ENCODE data around the gene RYK.

RYK gene

GRCh38 chr3:134250717-134251220 lies at the start of gene RYK:
Gene RYK, minus strand, starts transcription at chr3:134250859. Its CDS starts 205 bp downstream, at chr3:134250654.
- H3K27me3 ChIP-seq (ENCODE audit: insufficient read depth, low read length, poor library complexity), result no peaks in the 10 kb centered on the region
- TF ChIP-seq CTCF (IDR thresholded peaks at IDR 0.05; ENCODE audit: borderline replicate concordance, extremely low read depth, low read length, poor library complexity, severe bottlenecking) (no peak), EZH2 (IDR thresholded peaks at IDR 0.05; ENCODE audit: borderline replicate concordance, low read depth, low read length, severe bottlenecking) (no peak)

GRCh38 chr3:134299888-134300206 lies 49.2 kb upstream of the RYK start:
- no peak overlapping the region for H3K9ac ChIP-seq (ENCODE audit: low read depth, low read length)
- DNase-seq, result no peak
- no peak for ATAC-seq (ENCODE audit: insufficient read depth, low read depth)
- no peaks in the 10 kb centered on the region for H3K27me3 ChIP-seq (ENCODE audit: insufficient read depth, low read length, poor library complexity)
- H3K9me3 ChIP-seq (ENCODE audit: insufficient read depth, low read length, severe bottlenecking), result no peaks in the 10 kb centered on the region
- H3K79me2 ChIP-seq (ENCODE audit: insufficient read depth, low read length), result no peaks in the 10 kb centered on the region
- no peak overlapping the region for H3K4me3 ChIP-seq (ENCODE audit: low read depth in 1 of 2, low read length in 2 of 2)
- no peaks in the 10 kb centered on the region; the same call in 1 of the 2 replicates for H3K4me1 ChIP-seq (ENCODE audit: insufficient read depth, low read length)
- no peak overlapping the region for H2AFZ ChIP-seq (ENCODE audit: low read depth, low read length)
- H3K27ac ChIP-seq (ENCODE audit: low read length), result no peak overlapping the region
- no peaks in the 10 kb centered on the region for H4K20me1 ChIP-seq (ENCODE audit: insufficient read depth, low read length)
- TF ChIP-seq CTCF (IDR thresholded peaks at IDR 0.05; ENCODE audit: borderline replicate concordance, extremely low read depth, low read length, poor library complexity, severe bottlenecking), result no peak
- no peak for TF ChIP-seq EZH2 (IDR thresholded peaks at IDR 0.05; ENCODE audit: borderline replicate concordance, low read depth, low read length, severe bottlenecking)
- H3K36me3 ChIP-seq (ENCODE audit: insufficient read depth, low read length), result no peaks in the 10 kb centered on the region
- no peak overlapping the region for H3K4me2 ChIP-seq (ENCODE audit: insufficient read depth, low read length)

More at GRCh38 chr3:134250717-134251220, at the start of gene RYK:
- DNase-seq (peak; percentile 77), ATAC-seq (ENCODE audit: insufficient read depth, low read depth) (peak; percentile 81)
- no peaks in the 10 kb centered on the region for H3K9me3 ChIP-seq (ENCODE audit: insufficient read depth, low read length, severe bottlenecking)
- peak within 1 kb of the TSS; percentile 59 to 93 for H3K4me3 ChIP-seq (ENCODE audit: low read depth in 1 of 2, low read length in 2 of 2)
- H2AFZ ChIP-seq (ENCODE audit: low read depth, low read length), result peak within 1 kb of the TSS; percentile 79
- peaks cover 50% of the 10 kb centered on the region for H3K79me2 ChIP-seq (ENCODE audit: insufficient read depth, low read length)
- H3K27ac ChIP-seq (ENCODE audit: low read length), result peak within 1 kb of the TSS; percentile 77
- H3K36me3 ChIP-seq (ENCODE audit: insufficient read depth, low read length), result no peaks in the 10 kb centered on the region
- H3K4me2 ChIP-seq (ENCODE audit: insufficient read depth, low read length), result peak within 1 kb of the TSS; percentile 78
- H4K20me1 ChIP-seq (ENCODE audit: insufficient read depth, low read length), result peaks cover 17% of the 10 kb centered on the region; the same call in 1 of the 2 replicates
- H3K4me1 ChIP-seq (ENCODE audit: insufficient read depth, low read length), result peaks cover 47% of the 10 kb centered on the region
- peak within 1 kb of the TSS; percentile 78 for H3K9ac ChIP-seq (ENCODE audit: low read depth, low read length)

- Histone ChIP-seq H3K4me2 (ENCODE audit: insufficient read depth, low read length) (no peak overlapping the region), H3K4me3 (ENCODE audit: low read depth in 1 of 2, low read length in 2 of 2) (no peak overlapping the region), H3K36me3 (ENCODE audit: insufficient read depth, low read length) (no peaks in the 10 kb centered on the region), H4K20me1 (ENCODE audit: insufficient read depth, low read length) (no peaks in the 10 kb centered on the region), H2AFZ (ENCODE audit: low read depth, low read length) (no peak overlapping the region), H3K4me1 (ENCODE audit: insufficient read depth, low read length) (peaks cover 5% of the 10 kb centered on the region), H3K27ac (ENCODE audit: low read length) (no peak overlapping the region), H3K9me3 (ENCODE audit: insufficient read depth, low read length, severe bottlenecking) (no peaks in the 10 kb centered on the region), H3K27me3 (ENCODE audit: insufficient read depth, low read length, poor library complexity) (no peaks in the 10 kb centered on the region), H3K79me2 (ENCODE audit: insufficient read depth, low read length) (no peaks in the 10 kb centered on the region), H3K9ac (ENCODE audit: low read depth, low read length) (no peak overlapping the region)
- DNase-seq (no peak), ATAC-seq (ENCODE audit: insufficient read depth, low read depth) (peak; percentile 62)
- TF ChIP-seq CTCF (IDR thresholded peaks at IDR 0.05; ENCODE audit: borderline replicate concordance, extremely low read depth, low read length, poor library complexity, severe bottlenecking) (peak; percentile 31), EZH2 (IDR thresholded peaks at IDR 0.05; ENCODE audit: borderline replicate concordance, low read depth, low read length, severe bottlenecking) (no peak)
Measured at GRCh38 chr3:134299185-134299887, 48.7 kb upstream of the RYK start.
